ENCODE results near the gene RIC8A. TPM values are rescaled to one million over a fixed set of nuclear protein-coding genes. Genes with fewer than 3 reads are reported as not detected.
A peak's percentile ranks its signal among the peaks of the same experiment; 100 is the strongest.
"Not testable (repeated sequence)": the region's sequence is repeated elsewhere in the genome, so short reads cannot be mapped to it uniquely, and the experiment has no call there.

RIC8A gene
- total and polyA plus RNA-seq, 3 donors from 2014 or later: 104 to 132 (median 108) TPM

GRCh38 chr11:217704-218103 lies 10.2 kb downstream of the RIC8A start:
- H3K9me3 ChIP-seq: no peaks in the 10 kb centered on the region
- no peak overlapping the region for H3K27ac ChIP-seq
- H3K4me1 ChIP-seq: no peaks in the 10 kb centered on the region
- WGBS, 2 donors: 90 to 93% methylated on average over 3 of the region's 3 CpGs
- TF ChIP-seq POLR2A (IDR thresholded peaks at IDR 0.05): no peak
- TF ChIP-seq, protein P1, sequence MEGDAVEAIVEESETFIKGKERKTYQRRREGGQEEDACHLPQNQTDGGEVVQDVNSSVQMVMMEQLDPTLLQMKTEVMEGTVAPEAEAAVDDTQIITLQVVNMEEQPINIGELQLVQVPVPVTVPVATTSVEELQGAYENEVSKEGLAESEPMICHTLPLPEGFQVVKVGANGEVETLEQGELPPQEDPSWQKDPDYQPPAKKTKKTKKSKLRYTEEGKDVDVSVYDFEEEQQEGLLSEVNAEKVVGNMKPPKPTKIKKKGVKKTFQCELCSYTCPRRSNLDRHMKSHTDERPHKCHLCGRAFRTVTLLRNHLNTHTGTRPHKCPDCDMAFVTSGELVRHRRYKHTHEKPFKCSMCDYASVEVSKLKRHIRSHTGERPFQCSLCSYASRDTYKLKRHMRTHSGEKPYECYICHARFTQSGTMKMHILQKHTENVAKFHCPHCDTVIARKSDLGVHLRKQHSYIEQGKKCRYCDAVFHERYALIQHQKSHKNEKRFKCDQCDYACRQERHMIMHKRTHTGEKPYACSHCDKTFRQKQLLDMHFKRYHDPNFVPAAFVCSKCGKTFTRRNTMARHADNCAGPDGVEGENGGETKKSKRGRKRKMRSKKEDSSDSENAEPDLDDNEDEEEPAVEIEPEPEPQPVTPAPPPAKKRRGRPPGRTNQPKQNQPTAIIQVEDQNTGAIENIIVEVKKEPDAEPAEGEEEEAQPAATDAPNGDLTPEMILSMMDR (IDR thresholded peaks at IDR 0.05): no peak
- no peaks in the 10 kb centered on the region for H3K36me3 ChIP-seq (ENCODE audit: low read depth, missing control alignments)
- DNase-seq: no peak
- no peak overlapping the region for H3K4me3 ChIP-seq
- H3K27me3 ChIP-seq: no peaks in the 10 kb centered on the region
- intact Hi-C loops (cut with DNase I; ENCODE audit: low total_unique reads): no loop called here

- Histone ChIP-seq H3K27ac (no peak overlapping the region), H3K9me3 (no peaks in the 10 kb centered on the region), H3K36me3 (ENCODE audit: low read depth, missing control alignments) (no peaks in the 10 kb centered on the region), H3K27me3 (no peaks in the 10 kb centered on the region), H3K4me3 (no peak overlapping the region), H3K4me1 (no peaks in the 10 kb centered on the region)
- 90 to 91% methylated on average over 29 of the region's 29 CpGs for WGBS, 2 donors
- TF ChIP-seq POLR2A (IDR thresholded peaks at IDR 0.05): no peak
- TF ChIP-seq, protein P1 (IDR thresholded peaks at IDR 0.05): no peak
- DNase-seq: peak; percentile 7
- intact Hi-C loops (cut with DNase I; ENCODE audit: low total_unique reads): no loop called here
Measured at GRCh38 chr11:218815-219593, 11.5 kb downstream of the RIC8A start.

- H3K27ac ChIP-seq; H3K9me3 ChIP-seq; H3K4me3 ChIP-seq; intact Hi-C loops (cut with DNase I; ENCODE audit: low total_unique reads); H3K4me1 ChIP-seq; H3K36me3 ChIP-seq (ENCODE audit: low read depth, missing control alignments); H3K27me3 ChIP-seq; DNase-seq: not testable (repeated sequence)
- 71 to 80% methylated on average over 3 of the region's 3 CpGs for WGBS, 2 donors
Measured at GRCh38 chr11:220641-221215, 13.2 kb downstream of the RIC8A start.

GRCh38 chr11:221539-221938 lies 14.0 kb downstream of the RIC8A start:
- no peak overlapping the region for H3K27ac ChIP-seq
- H3K4me3 ChIP-seq: no peak overlapping the region
- H3K9me3 ChIP-seq: no peaks in the 10 kb centered on the region
- TF ChIP-seq, protein P1 (IDR thresholded peaks at IDR 0.05): no peak
- no peak for TF ChIP-seq POLR2A (IDR thresholded peaks at IDR 0.05)
- H3K4me1 ChIP-seq: no peaks in the 10 kb centered on the region
- H3K27me3 ChIP-seq: no peaks in the 10 kb centered on the region
- no peaks in the 10 kb centered on the region for H3K36me3 ChIP-seq (ENCODE audit: low read depth, missing control alignments)
- intact Hi-C loops (cut with DNase I; ENCODE audit: low total_unique reads): no loop called here
- WGBS, 2 donors: 82 to 88% methylated on average over 7 of the region's 7 CpGs
- no peak for DNase-seq

- Histone ChIP-seq H3K27me3 (no peaks in the 10 kb centered on the region), H3K27ac (no peak overlapping the region), H3K4me1 (no peaks in the 10 kb centered on the region), H3K9me3 (no peaks in the 10 kb centered on the region), H3K4me3 (no peak overlapping the region), H3K36me3 (ENCODE audit: low read depth, missing control alignments) (no peaks in the 10 kb centered on the region)
- no peak for DNase-seq
- WGBS, 2 donors: 90 to 98% methylated on average over 14 of the region's 14 CpGs
- intact Hi-C loops (cut with DNase I; ENCODE audit: low total_unique reads): no loop called here
- TF ChIP-seq, protein P1 (IDR thresholded peaks at IDR 0.05): no peak
- no peak for TF ChIP-seq POLR2A (IDR thresholded peaks at IDR 0.05)
Measured at GRCh38 chr11:221998-222789, 14.7 kb downstream of the RIC8A start.
